HEK293T (cell line): Measurements from ENCODE around the gene CEMP1.
A peak's percentile ranks its signal among the peaks of the same experiment; 100 is the strongest.

Experiments
- CTCF ChIA-PET: fragments of 350-600 bp; formaldehyde crosslinking; extraction: SDS; loops from one replicate; lab custom pipeline; 2021; ENCODE audit warnings: antibody characterized with exemption, inconsistent platforms; lab: Yijun Ruan, JAX
- POLR2A ChIA-PET: fragments of 350-600 bp; formaldehyde crosslinking; extraction: SDS; loops from one replicate; lab custom pipeline; 2020; ENCODE audit warnings: antibody characterized with exemption, inconsistent platforms; lab: Yijun Ruan, JAX
- DNase-seq: peaks from one replicate; pipeline ENCODE4 v3.0.0; 2012; ENCODE audit warnings: mixed read lengths; ENCODE audit errors: extremely low spot score
- ARNT ChIP-seq: fragments of 450-650 bp; IDR thresholded peaks from 2 replicates; pipeline ENCODE4 v1.6.1; 2017; ENCODE audit warnings: mild to moderate bottlenecking
- BHLHE40 ChIP-seq: fragments of 450-650 bp; IDR thresholded peaks from 2 replicates; pipeline ENCODE4 v1.6.1; 2016; ENCODE audit warnings: mild to moderate bottlenecking, moderate library complexity, borderline replicate concordance
- CTBP1 ChIP-seq: fragments of 450-650 bp; IDR thresholded peaks from 2 replicates; pipeline ENCODE4 v1.6.1; 2016; ENCODE audit warnings: borderline replicate concordance
- ELF4 ChIP-seq: fragments of 450-650 bp; IDR thresholded peaks from 2 replicates; pipeline ENCODE4 v1.6.1; 2017; ENCODE audit warnings: antibody characterized with exemption
- FOXA1 ChIP-seq: fragments of 450-650 bp; IDR thresholded peaks from 2 replicates; pipeline ENCODE4 v1.6.1; 2016; ENCODE audit warnings: mild to moderate bottlenecking
- FOXK2 ChIP-seq: fragments of 450-650 bp; IDR thresholded peaks from 2 replicates; pipeline ENCODE4 v1.6.1; 2016; ENCODE audit warnings: mild to moderate bottlenecking
- FOXM1 ChIP-seq: fragments of 450-650 bp; IDR thresholded peaks from 2 replicates; pipeline ENCODE4 v1.6.1; 2017; ENCODE audit warnings: mild to moderate bottlenecking, borderline replicate concordance
- HDGF ChIP-seq: fragments of 450-650 bp; IDR thresholded peaks from 2 replicates; pipeline ENCODE4 v1.6.1; 2017; ENCODE audit warnings: antibody characterized with exemption, borderline replicate concordance
- L3MBTL2 ChIP-seq: fragments of 450-650 bp; conservative IDR thresholded peaks from 2 replicates; pipeline ENCODE4 v1.6.1; 2016; ENCODE audit warnings: mild to moderate bottlenecking
- LEF1 ChIP-seq: fragments of 450-650 bp; IDR thresholded peaks from 2 replicates; pipeline ENCODE4 v1.6.1; 2017; ENCODE audit warnings: mild to moderate bottlenecking, borderline replicate concordance
- NFRKB ChIP-seq: fragments of 450-650 bp; IDR thresholded peaks from 2 replicates; pipeline ENCODE4 v1.6.1; 2016; ENCODE audit warnings: mild to moderate bottlenecking, moderate library complexity
- SP1 ChIP-seq: fragments of 450-650 bp; IDR thresholded peaks from 2 replicates; pipeline ENCODE4 v1.6.1; 2017
- SUZ12 ChIP-seq: fragments of 450-650 bp; IDR thresholded peaks from 2 replicates; pipeline ENCODE4 v1.6.1; 2016; ENCODE audit warnings: mild to moderate bottlenecking
- TARDBP ChIP-seq: fragments of 450-650 bp; IDR thresholded peaks from 2 replicates; pipeline ENCODE4 v1.6.1; 2016
- ZNF384 ChIP-seq: fragments of 450-650 bp; IDR thresholded peaks from 2 replicates; pipeline ENCODE4 v1.6.1; 2016
- TF ChIP-seq, protein P1 (sequence below): fragments of 450-650 bp; IDR thresholded peaks from 2 replicates; pipeline ENCODE4 v1.6.1; 2016

The CEMP1 gene

GRCh38 chr16:2520784-2521531 is 10.2 kb downstream of the CEMP1 start:
- CTCF ChIA-PET: no interaction called here
- TF ChIP-seq ELF4 (no peak), ZNF384 (no peak), HDGF (no peak), FOXA1 (no peak), FOXM1 (no peak), SUZ12 (no peak)
- TF ChIP-seq, protein P1, sequence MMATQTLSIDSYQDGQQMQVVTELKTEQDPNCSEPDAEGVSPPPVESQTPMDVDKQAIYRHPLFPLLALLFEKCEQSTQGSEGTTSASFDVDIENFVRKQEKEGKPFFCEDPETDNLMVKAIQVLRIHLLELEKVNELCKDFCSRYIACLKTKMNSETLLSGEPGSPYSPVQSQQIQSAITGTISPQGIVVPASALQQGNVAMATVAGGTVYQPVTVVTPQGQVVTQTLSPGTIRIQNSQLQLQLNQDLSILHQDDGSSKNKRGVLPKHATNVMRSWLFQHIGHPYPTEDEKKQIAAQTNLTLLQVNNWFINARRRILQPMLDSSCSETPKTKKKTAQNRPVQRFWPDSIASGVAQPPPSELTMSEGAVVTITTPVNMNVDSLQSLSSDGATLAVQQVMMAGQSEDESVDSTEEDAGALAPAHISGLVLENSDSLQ: peak; percentile 38; the same call in 1 of the 2 replicates
- POLR2A ChIA-PET: interaction anchor here (0.9 to 1.8 kb wide), 7 partner anchors 8 to 242 kb away, joined by 3 to 8 read pairs (median 5); partner anchors contain the start of gene CEMP1
- no peak for DNase-seq

- ChIA-PET CTCF (interaction anchor here (0.6 kb wide), 1 partner anchor 210 kb away, joined by 4 read pairs; no protein-coding TSS in a partner anchor), POLR2A (interaction anchor here (0.9 to 1.8 kb wide), 7 partner anchors 9 to 241 kb away, joined by 3 to 8 read pairs (median 5); partner anchors contain the start of gene CEMP1)
- TF ChIP-seq ARNT (no peak), CTBP1 (no peak), ZNF384 (no peak), FOXM1 (no peak), LEF1 (no peak), SP1 (no peak)
- peak; percentile 90 for DNase-seq
Measured at GRCh38 chr16:2520097-2520783, 11.0 kb downstream of the CEMP1 start, which contains the start of gene AMDHD2. AMDHD2 (plus strand) TSS chr16:2520371; CDS start chr16:2520459, 88 bp downstream.

- POLR2A ChIA-PET: interaction anchor here (0.9 to 1.8 kb wide), 6 partner anchors 9 to 83 kb away, joined by 3 to 8 read pairs (median 5); partner anchors contain the start of gene CEMP1
- no peak for TF ChIP-seq ZNF384
- no peak for TF ChIP-seq TARDBP
- TF ChIP-seq FOXM1: no peak
- no peak for TF ChIP-seq ELF4
- TF ChIP-seq FOXA1: no peak
- no peak for TF ChIP-seq BHLHE40
- TF ChIP-seq NFRKB: no peak
- no peak for TF ChIP-seq L3MBTL2
- TF ChIP-seq FOXK2: no peak
- TF ChIP-seq ARNT: no peak
- TF ChIP-seq CTBP1: no peak
- TF ChIP-seq LEF1: no peak
- no peak for TF ChIP-seq SP1
- no peak for TF ChIP-seq HDGF
- TF ChIP-seq, protein P1: no peak
- no peak for TF ChIP-seq SUZ12
- CTCF ChIA-PET: interaction anchor here (0.6 kb wide), 1 partner anchor 211 kb away, joined by 4 read pairs; no protein-coding TSS in a partner anchor
- DNase-seq: no peak
Measured at GRCh38 chr16:2519711-2520080, 11.5 kb downstream of the CEMP1 start.

DNA sequence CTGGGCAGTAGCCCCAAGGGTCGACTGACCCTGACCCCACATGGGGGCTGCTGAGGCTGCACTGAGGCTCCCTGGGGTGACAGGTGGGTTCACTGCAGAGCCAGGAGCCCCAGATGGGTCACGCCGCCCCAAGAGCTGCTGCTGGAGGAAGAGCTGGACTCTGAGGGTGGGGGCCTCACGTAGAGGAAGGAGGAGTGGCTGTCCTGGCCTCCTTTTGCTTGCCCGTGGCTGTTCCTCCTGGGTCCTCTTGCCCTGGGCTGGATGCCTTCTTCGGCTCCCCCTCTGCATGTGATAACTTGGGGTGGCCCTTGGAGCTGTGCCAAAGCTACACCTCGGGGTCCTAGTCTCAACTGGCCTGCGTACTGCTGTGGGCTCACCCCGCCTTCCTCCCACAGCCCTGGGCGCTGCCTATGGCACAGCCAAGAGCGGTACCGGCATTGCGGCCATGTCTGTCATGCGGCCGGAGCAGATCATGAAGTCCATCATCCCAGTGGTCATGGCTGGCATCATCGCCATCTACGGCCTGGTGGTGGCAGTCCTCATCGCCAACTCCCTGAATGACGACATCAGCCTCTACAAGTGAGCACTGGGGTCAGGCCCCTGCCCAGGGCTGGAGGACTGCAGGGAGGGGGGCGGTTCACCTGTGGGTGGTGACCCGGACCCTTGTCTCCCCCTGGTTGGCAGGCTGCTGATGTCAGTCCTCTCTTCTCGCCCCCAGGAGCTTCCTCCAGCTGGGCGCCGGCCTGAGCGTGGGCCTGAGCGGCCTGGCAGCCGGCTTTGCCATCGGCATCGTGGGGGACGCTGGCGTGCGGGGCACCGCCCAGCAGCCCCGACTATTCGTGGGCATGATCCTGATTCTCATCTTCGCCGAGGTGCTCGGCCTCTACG is 12.1 kb downstream of the CEMP1 start:
- ChIA-PET POLR2A (interaction anchor here (0.9 to 1.8 kb wide), 4 partner anchors 12 to 50 kb away, joined by 4 to 8 read pairs (median 4); partner anchors contain the start of gene CEMP1), CTCF (no interaction called here)
- DNase-seq: no peak
- TF ChIP-seq BHLHE40 (no peak), ELF4 (no peak), TARDBP (no peak), NFRKB (no peak), FOXM1 (no peak), SUZ12 (no peak), CTBP1 (no peak), SP1 (no peak), LEF1 (no peak), HDGF (no peak), FOXK2 (no peak), ARNT (no peak), ZNF384 (no peak), FOXA1 (no peak), L3MBTL2 (no peak)
- TF ChIP-seq, protein P1: no peak
